HG03432 (cell line): ENCODE results near the gene RFLNA.
"Not testable (repeated sequence)": the region's sequence is repeated elsewhere in the genome, so short reads cannot be mapped to it uniquely, and the experiment has no call there.

Source experiments
- ATAC-seq: cut with Tn5 transposase; IDR thresholded peaks from one replicate; pipeline ENCODE4 v1.9.1; 2021; ENCODE audit warnings: mild to moderate bottlenecking, moderate library complexity; ENCODE audit not compliant: unreplicated experiment

Gene RFLNA

GRCh38 chr12:124282287-124282686, 12.6 kb upstream of the RFLNA start:
- no peak for ATAC-seq

GRCh38 chr12:124283326-124283725, 11.6 kb upstream of the RFLNA start:
- ATAC-seq: no peak

DNA sequence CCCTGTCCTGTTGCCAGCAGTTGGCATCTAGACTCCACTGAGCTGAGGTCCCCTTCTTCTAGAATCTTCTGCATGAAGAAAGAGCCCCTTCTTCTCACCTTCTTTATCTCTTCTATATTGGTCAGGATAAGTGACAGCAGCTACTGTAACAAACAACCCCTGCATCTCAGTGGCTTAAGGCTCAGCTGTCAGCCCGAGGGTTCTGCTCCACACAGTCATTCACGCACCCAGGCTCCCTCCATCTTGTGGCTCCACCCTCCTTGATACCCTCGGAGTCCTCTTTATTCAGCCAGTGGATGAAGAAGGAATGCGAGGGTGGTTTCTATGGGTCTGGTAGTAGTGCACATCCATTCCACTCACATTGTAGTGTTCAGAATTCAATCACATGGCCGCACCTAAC, 10.5 kb upstream of the RFLNA start:
- ATAC-seq: no peak

- no peak for ATAC-seq
Observed at GRCh38 chr12:124286414-124286813, 8.5 kb upstream of the RFLNA start.

- no peak for ATAC-seq
Observed at GRCh38 chr12:124286971-124287370, 7.9 kb upstream of the RFLNA start.

DNA sequence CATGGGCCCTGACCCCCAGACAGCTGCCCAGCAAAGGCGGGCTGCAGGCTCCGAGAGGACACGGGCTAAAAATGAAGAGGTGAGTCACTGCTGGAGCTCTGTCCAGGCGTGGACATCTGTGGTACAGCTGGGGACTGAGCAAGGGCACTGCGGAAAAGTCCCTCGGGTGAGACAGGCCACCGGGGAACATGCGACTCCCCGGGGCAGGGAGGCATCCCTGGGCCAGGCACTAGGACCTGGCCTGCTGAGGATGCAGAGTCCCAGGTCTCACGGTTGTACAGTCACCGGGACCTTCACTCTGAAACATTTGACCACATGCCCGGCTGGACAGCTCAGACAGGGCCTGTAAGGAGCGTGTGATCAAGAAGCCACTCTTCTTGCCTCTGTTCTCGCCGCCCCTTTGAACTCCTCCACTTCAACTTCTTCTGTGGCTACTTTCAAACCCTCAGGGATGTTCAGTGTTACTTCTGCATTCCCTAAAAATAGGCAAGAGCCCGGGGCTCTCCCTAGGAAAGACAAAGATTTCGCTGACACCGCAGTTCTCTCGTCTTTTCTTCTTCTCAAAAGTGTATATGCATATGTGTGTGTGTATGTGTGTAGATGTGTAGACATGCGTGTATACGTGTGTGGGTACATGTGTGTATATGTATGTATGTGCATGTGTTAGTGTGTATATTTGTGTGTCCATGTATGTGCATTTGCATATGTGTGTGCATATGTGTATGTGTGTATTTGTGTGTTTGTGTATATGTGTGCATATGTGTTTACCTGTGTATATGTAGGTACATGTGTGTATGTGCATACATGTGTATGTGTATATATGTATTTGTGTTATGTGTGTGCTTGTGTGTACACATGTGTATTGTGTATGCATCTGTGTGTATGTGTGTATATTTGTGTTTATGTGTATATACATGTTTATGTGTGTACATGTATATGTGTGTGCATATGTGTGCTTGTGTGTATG, 5.0 kb upstream of the RFLNA start:
- no peak for ATAC-seq

GRCh38 chr12:124292385-124292784, 2.5 kb upstream of the RFLNA start:
- no peak for ATAC-seq

- ATAC-seq: no peak
Observed at GRCh38 chr12:124293286-124294003, 1.4 kb upstream of the RFLNA start.

- no peak for ATAC-seq
Observed at GRCh38 chr12:124295431-124296058, 652 bp downstream of the RFLNA start.

GRCh38 chr12:124296295-124296915, 1.5 kb downstream of the RFLNA start:
- no peak for ATAC-seq

GRCh38 chr12:124296916-124297351, 2.0 kb downstream of the RFLNA start:
- ATAC-seq: no peak

GRCh38 chr12:124297389-124297788, 2.5 kb downstream of the RFLNA start:
- ATAC-seq: no peak

- ATAC-seq: no peak
Observed at GRCh38 chr12:124297856-124298255, 3.0 kb downstream of the RFLNA start.

DNA sequence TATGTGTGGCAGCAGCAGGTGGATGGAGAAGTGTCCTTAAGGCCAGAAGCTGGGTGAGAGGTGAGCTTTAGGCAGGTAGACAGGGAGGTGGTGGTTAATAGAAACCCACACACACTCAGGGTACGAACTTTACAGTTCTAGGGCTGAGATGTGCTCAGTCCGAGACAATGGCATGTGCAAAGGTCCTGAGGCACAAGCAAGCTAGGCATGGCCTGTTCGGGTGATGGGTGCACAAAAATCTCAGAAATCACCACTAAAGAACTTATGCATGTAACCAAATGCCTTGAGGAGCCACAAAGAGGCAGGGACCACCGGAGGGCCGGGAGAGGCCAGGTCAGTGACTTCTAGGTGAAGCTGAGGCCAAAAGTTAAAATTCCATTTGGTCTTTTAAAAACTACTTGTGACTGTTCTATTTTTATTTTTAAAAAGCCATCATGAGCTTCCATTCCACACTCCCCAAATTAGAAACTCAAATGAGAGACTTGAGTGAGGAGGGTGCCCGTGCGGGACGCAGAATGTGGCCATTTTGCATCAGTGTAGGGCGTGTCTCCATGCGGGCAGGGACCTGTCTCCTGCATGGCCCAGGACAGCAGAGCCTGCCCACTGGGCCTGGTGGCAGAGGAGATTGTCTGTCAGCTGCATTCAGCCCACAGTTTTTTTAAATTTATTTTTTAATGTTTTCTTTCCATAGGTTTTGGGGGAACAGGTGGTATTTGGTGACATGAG, 4.0 kb downstream of the RFLNA start:
- ATAC-seq: no peak

GRCh38 chr12:124299628-124300388, 4.9 kb downstream of the RFLNA start:
- ATAC-seq: no peak

DNA sequence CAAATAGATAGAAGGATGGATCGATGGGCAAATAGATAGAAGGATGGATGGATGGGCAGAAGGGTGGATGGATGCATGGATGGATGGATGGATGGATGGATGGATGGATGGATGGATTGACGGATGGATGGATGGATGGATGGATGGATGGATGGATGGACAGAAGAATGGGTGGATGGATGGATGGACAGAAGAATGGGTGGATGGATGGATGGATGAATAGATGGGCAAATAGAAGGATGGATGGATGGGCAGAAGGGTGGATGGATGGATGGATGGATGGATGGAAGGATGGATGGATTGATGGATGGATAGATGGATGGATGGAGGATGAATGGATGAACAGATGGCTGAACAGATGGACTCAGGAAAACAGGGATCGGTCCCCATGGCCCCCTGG, 5.8 kb downstream of the RFLNA start:
- not testable (repeated sequence) for ATAC-seq

DNA sequence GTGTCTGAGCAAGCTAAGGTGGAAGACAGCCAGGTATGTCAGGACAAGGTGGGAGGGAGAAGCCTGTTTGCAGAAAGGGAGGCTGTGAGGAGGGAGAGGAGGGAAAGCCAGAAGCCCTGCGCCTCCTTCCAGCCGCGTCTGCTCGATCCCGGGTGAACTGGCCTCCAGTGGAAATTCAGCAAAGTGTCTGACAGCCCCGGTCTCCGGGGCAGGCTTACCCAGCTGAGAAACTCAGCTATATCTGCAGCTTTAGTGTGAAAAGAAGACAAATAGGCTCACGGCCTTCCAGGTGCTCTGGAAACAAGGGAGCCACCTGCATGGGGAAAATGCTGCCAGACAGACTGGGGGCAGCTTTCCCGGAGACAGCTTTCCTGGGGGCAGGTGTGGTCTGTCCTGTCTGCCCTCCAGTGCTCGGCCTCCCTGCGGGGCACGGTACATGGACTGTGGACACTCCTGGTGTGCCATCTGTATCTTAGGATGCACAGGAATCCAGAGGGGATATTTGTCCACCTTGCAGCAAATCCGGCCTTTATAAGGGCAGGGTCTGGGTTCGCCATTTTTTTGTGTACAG, 6.3 kb downstream of the RFLNA start:
- no peak for ATAC-seq

DNA sequence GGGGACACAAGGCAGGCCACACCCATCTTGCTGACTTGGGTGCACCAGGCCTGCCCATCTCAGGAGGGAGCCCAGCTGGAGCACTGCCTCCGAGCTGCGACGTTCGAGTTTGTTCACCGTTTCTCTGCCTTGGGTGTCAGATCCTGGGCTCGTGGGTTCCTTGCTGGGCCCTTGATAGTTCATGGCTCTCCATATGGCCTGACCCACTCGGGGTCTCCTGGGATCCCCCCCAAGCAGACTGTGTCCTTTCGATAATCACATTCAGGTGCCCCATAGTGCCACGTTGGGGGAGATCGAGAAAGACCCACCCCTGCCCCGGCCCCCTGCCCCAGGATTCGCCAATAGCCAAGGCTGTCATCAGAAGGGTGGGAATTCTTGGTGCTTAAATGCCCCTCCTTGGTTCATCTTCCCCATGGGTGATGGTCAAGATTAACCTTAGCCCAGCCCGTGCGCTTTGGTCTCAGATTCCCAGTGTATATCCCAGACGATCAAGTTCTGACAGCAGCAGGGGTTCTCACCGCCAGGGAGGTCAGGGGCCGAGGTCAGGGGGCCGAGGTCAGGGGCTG, 7.4 kb downstream of the RFLNA start:
- ATAC-seq: no peak
